Astrocyte of the spinal cord (primary cell): Measurements from ENCODE around the gene PDCD1LG2.
A peak's percentile ranks its signal among the peaks of the same experiment; 100 is the strongest.

Experiments
- DNase-seq: peaks from one replicate; pipeline ENCODE4 v3.0.0; 2011; ENCODE audit warnings: low read depth, low spot score
- H3K4me3 ChIP-seq: 2 replicates; pipeline ENCODE4 v1.5.1; 2011; ENCODE audit warnings: low read depth, mild to moderate bottlenecking, low read length, moderate library complexity
- in situ Hi-C: cut with HindIII; loops from 2 replicates; pipeline ENCODE4 v1.10.0; 2017; ENCODE audit warnings: low sequenced_read_pairs
- TF ChIP-seq, protein P1 (sequence below): IDR thresholded peaks from 2 replicates; pipeline ENCODE4 v1.5.1; 2012; ENCODE audit warnings: low read depth, mild to moderate bottlenecking, low read length, inconsistent platforms

PDCD1LG2 gene

DNA sequence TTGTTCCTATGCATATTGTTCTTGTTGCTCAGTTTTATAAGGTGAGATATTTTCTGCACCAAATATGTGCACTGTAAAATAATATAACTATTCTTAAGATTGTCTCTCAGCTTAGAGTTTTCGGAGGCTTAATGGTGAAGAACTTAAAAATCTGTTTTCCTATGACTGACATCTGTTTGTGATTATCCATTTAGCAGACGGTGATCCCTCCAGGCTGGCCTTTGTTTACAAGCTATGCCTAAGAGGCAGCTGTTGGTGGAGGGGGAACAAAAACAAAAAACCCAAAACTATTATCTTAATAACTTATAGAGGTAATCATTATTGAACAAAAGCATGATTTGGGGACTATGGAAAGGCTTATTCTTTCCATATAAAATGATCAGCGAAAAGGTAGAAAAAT lies 658 bp downstream of the PDCD1LG2 start:
- in situ Hi-C loops: no loop called here
- DNase-seq: no peak
- H3K4me3 ChIP-seq: peak overlapping the region; percentile 25
- TF ChIP-seq, protein P1, sequence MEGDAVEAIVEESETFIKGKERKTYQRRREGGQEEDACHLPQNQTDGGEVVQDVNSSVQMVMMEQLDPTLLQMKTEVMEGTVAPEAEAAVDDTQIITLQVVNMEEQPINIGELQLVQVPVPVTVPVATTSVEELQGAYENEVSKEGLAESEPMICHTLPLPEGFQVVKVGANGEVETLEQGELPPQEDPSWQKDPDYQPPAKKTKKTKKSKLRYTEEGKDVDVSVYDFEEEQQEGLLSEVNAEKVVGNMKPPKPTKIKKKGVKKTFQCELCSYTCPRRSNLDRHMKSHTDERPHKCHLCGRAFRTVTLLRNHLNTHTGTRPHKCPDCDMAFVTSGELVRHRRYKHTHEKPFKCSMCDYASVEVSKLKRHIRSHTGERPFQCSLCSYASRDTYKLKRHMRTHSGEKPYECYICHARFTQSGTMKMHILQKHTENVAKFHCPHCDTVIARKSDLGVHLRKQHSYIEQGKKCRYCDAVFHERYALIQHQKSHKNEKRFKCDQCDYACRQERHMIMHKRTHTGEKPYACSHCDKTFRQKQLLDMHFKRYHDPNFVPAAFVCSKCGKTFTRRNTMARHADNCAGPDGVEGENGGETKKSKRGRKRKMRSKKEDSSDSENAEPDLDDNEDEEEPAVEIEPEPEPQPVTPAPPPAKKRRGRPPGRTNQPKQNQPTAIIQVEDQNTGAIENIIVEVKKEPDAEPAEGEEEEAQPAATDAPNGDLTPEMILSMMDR: no peak

- H3K4me3 ChIP-seq: peak overlapping the region; percentile 25
- TF ChIP-seq, protein P1: no peak
- no peak for DNase-seq
- in situ Hi-C loops: no loop called here
These were observed 1.1 kb downstream of the PDCD1LG2 start for GRCh38 chr9:5511476-5511875.

GRCh38 chr9:5511935-5512580 lies 1.7 kb downstream of the PDCD1LG2 start:
- DNase-seq: no peak
- peak overlapping the region; percentile 25 for H3K4me3 ChIP-seq
- TF ChIP-seq, protein P1: no peak
- in situ Hi-C loops: no loop called here

DNA sequence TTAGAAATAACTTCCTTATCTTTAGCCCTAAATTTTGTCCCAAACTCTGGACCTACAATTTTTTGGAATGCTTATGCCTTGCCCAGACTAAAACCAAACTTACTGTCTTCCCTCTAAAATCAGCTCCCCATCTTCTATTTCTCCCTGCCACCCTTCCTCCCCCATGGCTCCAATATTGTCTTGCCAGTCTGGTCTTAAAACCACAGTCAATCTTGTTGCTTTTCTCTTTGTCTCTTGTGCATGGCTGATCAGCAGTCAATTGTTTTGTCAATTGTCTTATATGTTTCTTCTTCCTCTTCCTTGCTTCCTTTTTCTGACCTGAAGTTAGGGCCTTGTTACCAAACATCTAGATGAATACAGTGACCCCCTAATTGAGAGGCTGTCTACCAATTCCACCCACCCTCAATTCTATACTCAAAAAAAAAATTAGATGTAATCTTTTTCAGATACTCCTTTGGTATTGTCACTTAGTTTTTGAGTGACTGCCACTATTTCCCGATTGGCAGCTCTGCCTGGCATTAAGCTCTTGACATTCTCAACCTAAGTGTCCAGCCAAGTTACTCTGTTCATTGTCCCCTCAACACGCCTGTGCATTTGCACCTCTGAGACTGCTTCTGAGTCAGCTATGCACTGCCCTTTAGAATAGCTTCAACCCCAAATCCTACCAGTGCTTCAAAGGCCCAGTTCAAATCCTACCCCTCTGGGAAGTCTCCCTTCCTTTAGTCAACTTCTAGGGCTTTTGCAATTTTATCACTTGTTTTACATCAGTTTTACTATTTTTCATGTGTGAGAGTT lies 2.5 kb downstream of the PDCD1LG2 start:
- in situ Hi-C loops: no loop called here
- H3K4me3 ChIP-seq: no peak overlapping the region
- TF ChIP-seq, protein P1: no peak
- DNase-seq: no peak

DNA sequence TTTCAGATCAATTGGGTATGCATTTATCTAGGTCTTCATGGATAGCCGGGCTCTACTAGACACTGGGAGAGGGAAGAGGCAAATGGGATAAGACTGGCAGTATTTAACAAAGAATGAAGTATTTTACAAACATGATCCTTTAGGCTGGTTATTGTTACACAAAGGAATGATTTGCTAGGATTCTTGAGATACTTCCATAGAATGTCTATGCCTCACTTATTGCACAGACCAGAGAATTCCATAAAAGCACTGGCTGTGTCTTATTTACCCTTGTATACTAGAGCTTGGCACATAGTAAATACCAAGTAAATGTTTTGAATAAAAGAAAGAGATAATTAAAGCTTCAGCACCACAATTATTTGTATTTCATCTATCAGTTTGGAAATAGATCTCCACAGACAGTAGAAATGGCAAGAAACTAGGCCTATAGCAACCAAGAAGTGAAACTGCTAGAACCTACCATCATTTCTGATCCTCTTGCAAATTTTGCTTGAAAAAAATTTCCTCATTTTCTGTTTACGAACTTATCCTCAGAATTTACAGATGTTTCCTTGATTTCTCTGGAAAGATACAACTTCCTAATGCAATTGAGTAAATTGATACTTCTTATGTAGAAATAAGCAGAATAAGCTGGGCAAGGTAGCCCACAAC lies 3.8 kb downstream of the PDCD1LG2 start:
- DNase-seq: no peak
- in situ Hi-C loops: no loop called here
- H3K4me3 ChIP-seq: no peak overlapping the region
- TF ChIP-seq, protein P1: no peak

DNA sequence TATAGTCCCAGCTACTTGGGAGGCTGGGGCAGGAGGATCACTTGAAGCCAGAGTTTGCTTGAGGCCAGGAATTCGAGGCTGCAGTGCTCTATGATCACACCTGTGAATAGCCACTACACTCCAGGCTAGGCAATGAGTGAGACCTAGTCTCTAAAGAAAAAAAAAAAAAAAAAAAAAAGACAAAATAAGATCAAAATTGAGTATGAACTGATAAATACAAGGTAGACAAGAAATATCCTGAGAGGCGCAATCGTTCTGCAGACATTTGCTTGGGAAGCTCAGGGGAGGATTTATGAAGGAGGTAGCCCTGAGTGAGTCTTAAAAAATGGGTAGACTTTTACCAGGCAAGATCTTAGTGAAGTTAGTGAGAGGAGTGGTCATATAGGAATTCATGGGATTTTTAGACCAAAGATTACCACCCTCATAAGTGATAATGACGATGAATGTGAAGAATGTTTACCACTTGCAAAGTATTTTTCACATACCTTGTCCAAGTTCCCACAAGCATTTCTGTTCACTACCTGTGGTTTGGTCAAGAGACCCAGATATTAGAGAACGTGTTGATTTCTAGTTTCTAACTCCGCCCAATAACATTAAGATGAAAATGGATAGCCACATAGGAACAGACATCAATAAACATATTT lies 4.4 kb downstream of the PDCD1LG2 start:
- H3K4me3 ChIP-seq: no peak overlapping the region
- in situ Hi-C loops: no loop called here
- TF ChIP-seq, protein P1: no peak
- no peak for DNase-seq
